HEK293T (cell line): ENCODE measurements around the gene SAP30L.

Experiments
- ELF4 ChIP-seq: fragments of 450-650 bp; IDR thresholded peaks from 2 replicates; pipeline ENCODE4 v1.6.1; 2017; ENCODE audit warnings: antibody characterized with exemption
- FOXA1 ChIP-seq: fragments of 450-650 bp; IDR thresholded peaks from 2 replicates; pipeline ENCODE4 v1.6.1; 2016; ENCODE audit warnings: mild to moderate bottlenecking
- FOXM1 ChIP-seq: fragments of 450-650 bp; IDR thresholded peaks from 2 replicates; pipeline ENCODE4 v1.6.1; 2017; ENCODE audit warnings: mild to moderate bottlenecking, borderline replicate concordance
- TARDBP ChIP-seq: fragments of 450-650 bp; IDR thresholded peaks from 2 replicates; pipeline ENCODE4 v1.6.1; 2016

GRCh38 chr5:154410786-154411185, 35.0 kb upstream of the SAP30L start:
- TF ChIP-seq FOXM1, result no peak
- no peak for TF ChIP-seq ELF4
- no peak for TF ChIP-seq TARDBP
- no peak for TF ChIP-seq FOXA1
